H9 (cell line): Measurements from ENCODE around the gene PREB. TPM values are rescaled to one million over a fixed set of nuclear protein-coding genes. Genes with fewer than 3 reads are reported as not detected.

Experiments
- DNase-seq: peaks from one replicate; pipeline ENCODE4 v3.0.0-alpha.2; 2017
- H2AFZ ChIP-seq: one replicate; pipeline ENCODE4 v1.6.1; 2013; ENCODE audit warnings: mild to moderate bottlenecking, low read length, control low read depth, moderate library complexity
- H2AK5ac ChIP-seq: 2 replicates; pipeline ENCODE4 v1.6.1; 2013; ENCODE audit warnings: low read length, control low read depth, mixed read lengths; ENCODE audit not compliant: insufficient read length
- H2BK120ac ChIP-seq: one replicate; pipeline ENCODE4 v1.6.1; 2013; ENCODE audit warnings: low read depth, mild to moderate bottlenecking, low read length, control low read depth, inconsistent platforms; ENCODE audit not compliant: poor library complexity, severe bottlenecking
- H2BK12ac ChIP-seq: 2 replicates; pipeline ENCODE4 v1.6.1; 2013; ENCODE audit warnings: low read length, control low read depth, mixed read lengths, low read depth; ENCODE audit not compliant: insufficient read length
- H2BK15ac ChIP-seq: 2 replicates; pipeline ENCODE4 v1.6.1; 2013; ENCODE audit warnings: low read depth, low read length, control low read depth
- H2BK20ac ChIP-seq: one replicate; pipeline ENCODE4 v1.6.1; 2013; ENCODE audit warnings: low read depth, mild to moderate bottlenecking, low read length, control low read depth, inconsistent platforms; ENCODE audit not compliant: poor library complexity, severe bottlenecking
- H2BK5ac ChIP-seq: 2 replicates; pipeline ENCODE4 v1.6.1; 2013; ENCODE audit warnings: low read length, control low read depth, mixed read lengths; ENCODE audit not compliant: insufficient read length
- H3K14ac ChIP-seq: 2 replicates; pipeline ENCODE4 v1.6.1; 2013; ENCODE audit warnings: low read length, control low read depth; ENCODE audit not compliant: insufficient read depth
- H3K18ac ChIP-seq: 2 replicates; pipeline ENCODE4 v1.6.1; 2013; ENCODE audit warnings: low read depth, mild to moderate bottlenecking, mixed read lengths, low read length, control low read depth; ENCODE audit not compliant: insufficient read length
- H3K23ac ChIP-seq: 2 replicates; pipeline ENCODE4 v1.6.1; 2013; ENCODE audit warnings: low read length, control low read depth, mixed read lengths, low read depth; ENCODE audit not compliant: insufficient read length
- H3K23me2 ChIP-seq: 2 replicates; pipeline ENCODE4 v1.6.1; 2013; ENCODE audit warnings: low read depth, mild to moderate bottlenecking, mixed read lengths, low read length, control low read depth; ENCODE audit not compliant: insufficient read length, poor library complexity, severe bottlenecking
- H3K27ac ChIP-seq: 2 replicates; pipeline ENCODE4 v1.5.1; 2013; ENCODE audit warnings: low read length, control low read depth, mixed read lengths, low read depth; ENCODE audit not compliant: insufficient read length
- H3K27me3 ChIP-seq: 2 replicates; pipeline ENCODE4 v1.6.1; 2013; ENCODE audit warnings: low read length, control low read depth, inconsistent platforms; ENCODE audit not compliant: insufficient read depth
- H3K4ac ChIP-seq: 2 replicates; pipeline ENCODE4 v1.6.1; 2013; ENCODE audit warnings: low read depth, mild to moderate bottlenecking, control low read depth, inconsistent platforms, low read length, moderate library complexity
- H3K4me1 ChIP-seq: 2 replicates; pipeline ENCODE4 v1.6.1; 2013; ENCODE audit warnings: low read length, control low read depth, inconsistent platforms; ENCODE audit not compliant: insufficient read depth
- H3K4me2 ChIP-seq: 2 replicates; pipeline ENCODE4 v1.6.1; 2013; ENCODE audit warnings: low read length, control low read depth, mixed read lengths; ENCODE audit not compliant: insufficient read length, insufficient read depth
- H3K56ac ChIP-seq: 2 replicates; pipeline ENCODE4 v1.6.1; 2013; ENCODE audit warnings: low read depth, mild to moderate bottlenecking, mixed read lengths, low read length, control low read depth; ENCODE audit not compliant: insufficient read length
- H3K79me1 ChIP-seq: 2 replicates; pipeline ENCODE4 v1.6.1; 2013; ENCODE audit warnings: low read depth, mild to moderate bottlenecking, moderate library complexity, low read length, control low read depth, inconsistent platforms; ENCODE audit not compliant: insufficient read depth, poor library complexity, severe bottlenecking
- H3K79me2 ChIP-seq: 2 replicates; pipeline ENCODE4 v1.6.1; 2013; ENCODE audit warnings: low read length, control low read depth, inconsistent platforms; ENCODE audit not compliant: insufficient read depth
- H3K9ac ChIP-seq: 2 replicates; pipeline ENCODE4 v1.6.1; 2013; ENCODE audit warnings: low read length, control low read depth, mixed read lengths; ENCODE audit not compliant: insufficient read length; ENCODE audit errors: extremely low read depth
- H3K9me3 ChIP-seq: one replicate; pipeline ENCODE4 v1.6.1; 2013; ENCODE audit warnings: low read depth, low read length, inconsistent platforms; ENCODE audit not compliant: control insufficient read depth
- H3T11ph ChIP-seq: one replicate; pipeline ENCODE4 v1.6.1; 2013; ENCODE audit warnings: mild to moderate bottlenecking, low read length, control low read depth, inconsistent platforms
- H4K20me1 ChIP-seq: one replicate; pipeline ENCODE4 v1.6.1; 2013; ENCODE audit not compliant: control insufficient read depth, insufficient read length, insufficient read depth
- H4K5ac ChIP-seq: 2 replicates; pipeline ENCODE4 v1.6.1; 2013; ENCODE audit warnings: low read depth, mild to moderate bottlenecking, mixed read lengths, low read length, control low read depth; ENCODE audit not compliant: insufficient read length
- H4K8ac ChIP-seq: replicated peaks from 2 replicates; pipeline ENCODE4 v1.6.1; 2013; ENCODE audit warnings: low read length, control low read depth, mixed read lengths, low read depth; ENCODE audit not compliant: insufficient read length
- H4K91ac ChIP-seq: 2 replicates; pipeline ENCODE4 v1.6.1; 2013; ENCODE audit warnings: low read depth, mild to moderate bottlenecking, moderate library complexity, mixed read lengths, low read length, control low read depth; ENCODE audit not compliant: insufficient read length
- H3K27ac Mint-ChIP-seq, 3 experiments: 2 replicates in 2 of 3; 3 replicates in 1 of 3; pipeline ENCODE4 v1.8.0; 2020 to 2021; ENCODE audit warnings: mixed read lengths in 3 of 3, mild to moderate bottlenecking in 1 of 3, moderate library complexity in 1 of 3
- H3K27me3 Mint-ChIP-seq: 2 replicates; pipeline ENCODE4 v1.8.0; 2021; ENCODE audit warnings: low read depth, mild to moderate bottlenecking, moderate library complexity, mixed read lengths
- H3K36me3 Mint-ChIP-seq, 3 experiments: 2 replicates in 2 of 3; 3 replicates in 1 of 3; pipeline ENCODE4 v1.8.0; 2020 to 2021; ENCODE audit warnings: low read depth in 3 of 3, mixed read lengths in 3 of 3; ENCODE audit not compliant: insufficient read depth in 1 of 3
- H3K4me1 Mint-ChIP-seq, 2 experiments: 2 replicates each; pipeline ENCODE4 v1.8.0; 2020; ENCODE audit warnings: mixed read lengths in 2 of 2
- H3K4me3 Mint-ChIP-seq, 2 experiments: 2 replicates in 1 of 2; 3 replicates in 1 of 2; pipeline ENCODE4 v1.8.0; 2020 to 2021; ENCODE audit warnings: mild to moderate bottlenecking in 2 of 2, mixed read lengths in 2 of 2, moderate library complexity in 1 of 2
- H3K9me3 Mint-ChIP-seq, 2 experiments: 2 replicates in 1 of 2; 3 replicates in 1 of 2; pipeline ENCODE4 v1.8.0; 2020; ENCODE audit warnings: mild to moderate bottlenecking in 2 of 2, mixed read lengths in 2 of 2, moderate library complexity in 1 of 2
- WGBS: extraction: QIAGEN DNeasy Blood & Tissue Kit; methylation state at CpG from one replicate; pipeline ENCODE4 v1.1.7; 2013; ENCODE audit warnings: missing lambda C conversion rate, low lambda C conversion rate, mixed read lengths; ENCODE audit not compliant: insufficient read length; ENCODE audit errors: extremely low coverage; 5-methylcytosine and 5-hydroxymethylcytosine counted together
- total RNA-seq: library from RNA; stranded (reverse); gene quantifications from 2 replicates; pipeline ENCODE4 v1.2.1, GENCODE V29; 2021
- TF ChIP-seq, protein P1 (sequence below): fragments of 200-600 bp; sonication (generic); conservative IDR thresholded peaks from 3 replicates; pipeline ENCODE4 v1.8.0; 2021; ENCODE audit warnings: antibody characterized with exemption, mild to moderate bottlenecking

The PREB gene
- total RNA-seq, 1 experiment from 2014 or later: 43.6 TPM

DNA sequence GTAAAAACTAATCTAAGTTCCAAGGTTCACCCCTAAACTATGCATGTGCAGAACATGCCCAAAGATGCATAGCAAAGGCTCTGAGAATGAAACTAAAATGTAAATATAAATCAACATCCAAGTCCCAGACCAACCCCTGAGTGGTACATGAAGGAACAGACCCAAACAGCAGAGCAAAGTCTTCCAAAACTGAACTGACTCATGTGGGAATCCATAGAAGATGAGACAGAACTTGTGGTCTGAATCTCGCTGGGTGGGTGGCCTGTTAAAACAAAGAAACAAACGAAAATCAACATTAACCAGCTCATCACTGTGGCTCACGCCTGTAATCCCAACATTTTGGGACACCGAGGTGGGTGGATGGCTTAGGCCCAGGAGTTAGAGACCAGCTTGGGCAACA is 47.9 kb upstream of the PREB start:
- no CpG with 5 or more reads among the region's 4 CpGs for WGBS
- H3K27ac ChIP-seq: no peak overlapping the region
- no peak overlapping the region for H2BK5ac ChIP-seq
- H2AK5ac ChIP-seq: no peak overlapping the region
- H3K9me3 ChIP-seq: no peaks in the 10 kb centered on the region
- H4K8ac ChIP-seq: no peak overlapping the region
- no peaks in the 10 kb centered on the region for H4K20me1 ChIP-seq
- H4K5ac ChIP-seq: no peak overlapping the region
- H3K79me1 ChIP-seq: no peaks in the 10 kb centered on the region
- H3K4me2 ChIP-seq: no peak overlapping the region
- H3K4me1 Mint-ChIP-seq: no peaks in the 10 kb centered on the region
- TF ChIP-seq, protein P1, sequence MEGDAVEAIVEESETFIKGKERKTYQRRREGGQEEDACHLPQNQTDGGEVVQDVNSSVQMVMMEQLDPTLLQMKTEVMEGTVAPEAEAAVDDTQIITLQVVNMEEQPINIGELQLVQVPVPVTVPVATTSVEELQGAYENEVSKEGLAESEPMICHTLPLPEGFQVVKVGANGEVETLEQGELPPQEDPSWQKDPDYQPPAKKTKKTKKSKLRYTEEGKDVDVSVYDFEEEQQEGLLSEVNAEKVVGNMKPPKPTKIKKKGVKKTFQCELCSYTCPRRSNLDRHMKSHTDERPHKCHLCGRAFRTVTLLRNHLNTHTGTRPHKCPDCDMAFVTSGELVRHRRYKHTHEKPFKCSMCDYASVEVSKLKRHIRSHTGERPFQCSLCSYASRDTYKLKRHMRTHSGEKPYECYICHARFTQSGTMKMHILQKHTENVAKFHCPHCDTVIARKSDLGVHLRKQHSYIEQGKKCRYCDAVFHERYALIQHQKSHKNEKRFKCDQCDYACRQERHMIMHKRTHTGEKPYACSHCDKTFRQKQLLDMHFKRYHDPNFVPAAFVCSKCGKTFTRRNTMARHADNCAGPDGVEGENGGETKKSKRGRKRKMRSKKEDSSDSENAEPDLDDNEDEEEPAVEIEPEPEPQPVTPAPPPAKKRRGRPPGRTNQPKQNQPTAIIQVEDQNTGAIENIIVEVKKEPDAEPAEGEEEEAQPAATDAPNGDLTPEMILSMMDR: no peak
- H3T11ph ChIP-seq: no peak overlapping the region
- peaks cover 13% of the 10 kb centered on the region for H3K27me3 Mint-ChIP-seq
- H3K4me1 ChIP-seq: no peaks in the 10 kb centered on the region
- H2BK20ac ChIP-seq: no peak overlapping the region
- H2AFZ ChIP-seq: no peak overlapping the region
- H3K9me3 Mint-ChIP-seq: no peaks in the 10 kb centered on the region
- no peak for DNase-seq
- no peak overlapping the region for H2BK120ac ChIP-seq
- H3K14ac ChIP-seq: no peak overlapping the region
- H3K23ac ChIP-seq: no peak overlapping the region
- no peak overlapping the region for H2BK15ac ChIP-seq
- H3K9ac ChIP-seq: no peak overlapping the region
- H3K56ac ChIP-seq: no peak overlapping the region
- no peak overlapping the region for H3K4me3 Mint-ChIP-seq
- H3K27me3 ChIP-seq: no peaks in the 10 kb centered on the region
- H3K79me2 ChIP-seq: no peaks in the 10 kb centered on the region
- H3K18ac ChIP-seq: no peak overlapping the region
- H4K91ac ChIP-seq: no peak overlapping the region
- H3K27ac Mint-ChIP-seq: no peak overlapping the region
- no peak overlapping the region for H3K4ac ChIP-seq
- H3K23me2 ChIP-seq: no peaks in the 10 kb centered on the region
- H2BK12ac ChIP-seq: no peak overlapping the region
- no peaks in the 10 kb centered on the region for H3K36me3 Mint-ChIP-seq
